ENCODE results near the gene ATRIP.

Gene ATRIP

GRCh38 chr3:48440590-48440958, 6.0 kb upstream of the ATRIP start:
- Histone ChIP-seq H3K79me2 (ENCODE audit: low read length) (peaks cover 33% of the 10 kb centered on the region), H3K4me1 (ENCODE audit: low read length) (peaks cover 13% of the 10 kb centered on the region), H3K4me3 (ENCODE audit: low read length) (peak overlapping the region; percentile 98), H3F3A (ENCODE audit: insufficient read depth, low read length) (peaks cover 25% of the 10 kb centered on the region), H3K4me2 (ENCODE audit: low read depth, low read length) (peak overlapping the region; percentile 84), H3K27me3 (replicated peaks; ENCODE audit: insufficient read depth, low read length) (no peaks in the 10 kb centered on the region), H3K9me3 (replicated peaks; ENCODE audit: insufficient read depth, low read length) (no peaks in the 10 kb centered on the region), H4K20me1 (ENCODE audit: insufficient read depth, low read length) (no peaks in the 10 kb centered on the region), H3K9me2 (replicated peaks; ENCODE audit: insufficient read depth, low read length) (no peaks in the 10 kb centered on the region), H3K36me3 (replicated peaks; ENCODE audit: insufficient read depth, low read length) (no peaks in the 10 kb centered on the region), H3K27ac (ENCODE audit: low read length) (peak overlapping the region; percentile 65; the same call in 1 of the 2 replicates), H2AFZ (ENCODE audit: low read length) (peak overlapping the region; percentile 18), H3K9ac (ENCODE audit: low read length) (peak overlapping the region; percentile 85)
- TF ChIP-seq, protein P1, sequence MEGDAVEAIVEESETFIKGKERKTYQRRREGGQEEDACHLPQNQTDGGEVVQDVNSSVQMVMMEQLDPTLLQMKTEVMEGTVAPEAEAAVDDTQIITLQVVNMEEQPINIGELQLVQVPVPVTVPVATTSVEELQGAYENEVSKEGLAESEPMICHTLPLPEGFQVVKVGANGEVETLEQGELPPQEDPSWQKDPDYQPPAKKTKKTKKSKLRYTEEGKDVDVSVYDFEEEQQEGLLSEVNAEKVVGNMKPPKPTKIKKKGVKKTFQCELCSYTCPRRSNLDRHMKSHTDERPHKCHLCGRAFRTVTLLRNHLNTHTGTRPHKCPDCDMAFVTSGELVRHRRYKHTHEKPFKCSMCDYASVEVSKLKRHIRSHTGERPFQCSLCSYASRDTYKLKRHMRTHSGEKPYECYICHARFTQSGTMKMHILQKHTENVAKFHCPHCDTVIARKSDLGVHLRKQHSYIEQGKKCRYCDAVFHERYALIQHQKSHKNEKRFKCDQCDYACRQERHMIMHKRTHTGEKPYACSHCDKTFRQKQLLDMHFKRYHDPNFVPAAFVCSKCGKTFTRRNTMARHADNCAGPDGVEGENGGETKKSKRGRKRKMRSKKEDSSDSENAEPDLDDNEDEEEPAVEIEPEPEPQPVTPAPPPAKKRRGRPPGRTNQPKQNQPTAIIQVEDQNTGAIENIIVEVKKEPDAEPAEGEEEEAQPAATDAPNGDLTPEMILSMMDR (IDR thresholded peaks at IDR 0.05; ENCODE audit: low read length) = no peak
- TF ChIP-seq EZH2 (optimal IDR thresholded peaks at IDR 0.05; ENCODE audit: low read depth, low read length) (no peak), EZH2phosphoT487 (IDR thresholded peaks at IDR 0.05; ENCODE audit: low read length) (no peak)
- DNase-seq = peak; percentile 16

- H3K9me3 ChIP-seq (replicated peaks; ENCODE audit: insufficient read depth, low read length) = no peaks in the 10 kb centered on the region
- peaks cover 25% of the 10 kb centered on the region for H3F3A ChIP-seq (ENCODE audit: insufficient read depth, low read length)
- no peaks in the 10 kb centered on the region for H3K9me2 ChIP-seq (replicated peaks; ENCODE audit: insufficient read depth, low read length)
- H2AFZ ChIP-seq (ENCODE audit: low read length) = no peak overlapping the region
- no peak for TF ChIP-seq EZH2phosphoT487 (IDR thresholded peaks at IDR 0.05; ENCODE audit: low read length)
- TF ChIP-seq, protein P1 (IDR thresholded peaks at IDR 0.05; ENCODE audit: low read length) = no peak
- TF ChIP-seq EZH2 (optimal IDR thresholded peaks at IDR 0.05; ENCODE audit: low read depth, low read length) = no peak
- no peaks in the 10 kb centered on the region for H3K36me3 ChIP-seq (replicated peaks; ENCODE audit: insufficient read depth, low read length)
- peak overlapping the region; percentile 84; the same call in 1 of the 2 replicates for H3K4me2 ChIP-seq (ENCODE audit: low read depth, low read length)
- H3K9ac ChIP-seq (ENCODE audit: low read length) = no peak overlapping the region
- no peaks in the 10 kb centered on the region for H4K20me1 ChIP-seq (ENCODE audit: insufficient read depth, low read length)
- DNase-seq = no peak
- H3K27ac ChIP-seq (ENCODE audit: low read length) = no peak overlapping the region
- H3K4me3 ChIP-seq (ENCODE audit: low read length) = no peak overlapping the region
- H3K4me1 ChIP-seq (ENCODE audit: low read length) = peaks cover 18% of the 10 kb centered on the region
- no peaks in the 10 kb centered on the region for H3K27me3 ChIP-seq (replicated peaks; ENCODE audit: insufficient read depth, low read length)
- H3K79me2 ChIP-seq (ENCODE audit: low read length) = peaks cover 41% of the 10 kb centered on the region
Observed at GRCh38 chr3:48441940-48442339, 4.6 kb upstream of the ATRIP start.

GRCh38 chr3:48445277-48445882, 1.2 kb upstream of the ATRIP start:
- Histone ChIP-seq H3K9me3 (replicated peaks; ENCODE audit: insufficient read depth, low read length) (no peaks in the 10 kb centered on the region), H3K9me2 (replicated peaks; ENCODE audit: insufficient read depth, low read length) (no peaks in the 10 kb centered on the region), H3K27me3 (replicated peaks; ENCODE audit: insufficient read depth, low read length) (no peaks in the 10 kb centered on the region), H3K4me2 (ENCODE audit: low read depth, low read length) (peak overlapping the region; percentile 84), H3K79me2 (ENCODE audit: low read length) (peaks cover 51% of the 10 kb centered on the region), H3K27ac (ENCODE audit: low read length) (no peak overlapping the region), H3K4me3 (ENCODE audit: low read length) (0 out of 2 replicates have a peak overlapping the region, but pooled peaks have one; percentile 98), H3K9ac (ENCODE audit: low read length) (no peak overlapping the region), H2AFZ (ENCODE audit: low read length) (no peak overlapping the region), H4K20me1 (ENCODE audit: insufficient read depth, low read length) (no peaks in the 10 kb centered on the region), H3K4me1 (ENCODE audit: low read length) (peaks cover 13% of the 10 kb centered on the region), H3F3A (ENCODE audit: insufficient read depth, low read length) (peaks cover 20% of the 10 kb centered on the region), H3K36me3 (replicated peaks; ENCODE audit: insufficient read depth, low read length) (no peaks in the 10 kb centered on the region)
- TF ChIP-seq EZH2phosphoT487 (IDR thresholded peaks at IDR 0.05; ENCODE audit: low read length) (no peak), EZH2 (optimal IDR thresholded peaks at IDR 0.05; ENCODE audit: low read depth, low read length) (no peak)
- DNase-seq = no peak

DNA sequence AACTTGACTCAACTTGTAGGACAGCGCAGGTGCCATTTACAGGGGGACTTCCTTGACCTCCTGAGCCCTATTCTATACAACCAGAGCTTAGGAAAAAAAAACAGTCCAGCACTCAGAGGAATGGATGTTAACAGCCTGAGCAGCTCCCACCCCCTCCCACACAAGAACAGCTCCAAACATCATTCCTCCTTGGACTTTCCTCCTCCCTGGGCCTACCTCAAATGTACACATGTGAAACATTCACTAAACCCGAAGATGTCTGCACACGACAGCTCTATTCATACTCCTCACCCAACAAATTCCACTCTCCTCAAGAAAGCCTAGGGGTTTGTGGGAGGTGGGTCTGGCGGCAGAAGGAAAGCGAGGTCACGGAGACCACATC, 503 bp upstream of the ATRIP start:
- no peak for DNase-seq
- Histone ChIP-seq H3K4me3 (ENCODE audit: low read length) (peak overlapping the region; percentile 98), H4K20me1 (ENCODE audit: insufficient read depth, low read length) (no peaks in the 10 kb centered on the region), H3K79me2 (ENCODE audit: low read length) (peaks cover 44% of the 10 kb centered on the region), H3K9me2 (replicated peaks; ENCODE audit: insufficient read depth, low read length) (no peaks in the 10 kb centered on the region), H3K27me3 (replicated peaks; ENCODE audit: insufficient read depth, low read length) (no peaks in the 10 kb centered on the region), H3K9me3 (replicated peaks; ENCODE audit: insufficient read depth, low read length) (no peaks in the 10 kb centered on the region), H3K36me3 (replicated peaks; ENCODE audit: insufficient read depth, low read length) (no peaks in the 10 kb centered on the region), H3K4me2 (ENCODE audit: low read depth, low read length) (peak overlapping the region; percentile 84), H3K9ac (ENCODE audit: low read length) (peak overlapping the region; percentile 86), H3K4me1 (ENCODE audit: low read length) (peaks cover 13% of the 10 kb centered on the region), H2AFZ (ENCODE audit: low read length) (peak overlapping the region; percentile 98), H3K27ac (ENCODE audit: low read length) (peak overlapping the region; percentile 46), H3F3A (ENCODE audit: insufficient read depth, low read length) (peaks cover 20% of the 10 kb centered on the region)
- TF ChIP-seq EZH2phosphoT487 (IDR thresholded peaks at IDR 0.05; ENCODE audit: low read length) (no peak), EZH2 (optimal IDR thresholded peaks at IDR 0.05; ENCODE audit: low read depth, low read length) (no peak)
- TF ChIP-seq, protein P1 (IDR thresholded peaks at IDR 0.05; ENCODE audit: low read length) = no peak

Data from MM.1S (cell line).